GM12874 (cell line): ENCODE measurements around the gene ADGRD1.

Experiments used
- TF ChIP-seq, protein P1 (sequence below): IDR thresholded peaks from 2 replicates; pipeline ENCODE4 v1.5.1; 2011; ENCODE audit warnings: low read depth, mild to moderate bottlenecking, control low read depth, low read length, moderate library complexity; ENCODE audit not compliant: insufficient read depth

The ADGRD1 gene

GRCh38 chr12:131102493-131102931, 148.8 kb downstream of the ADGRD1 start:
- TF ChIP-seq, protein P1, sequence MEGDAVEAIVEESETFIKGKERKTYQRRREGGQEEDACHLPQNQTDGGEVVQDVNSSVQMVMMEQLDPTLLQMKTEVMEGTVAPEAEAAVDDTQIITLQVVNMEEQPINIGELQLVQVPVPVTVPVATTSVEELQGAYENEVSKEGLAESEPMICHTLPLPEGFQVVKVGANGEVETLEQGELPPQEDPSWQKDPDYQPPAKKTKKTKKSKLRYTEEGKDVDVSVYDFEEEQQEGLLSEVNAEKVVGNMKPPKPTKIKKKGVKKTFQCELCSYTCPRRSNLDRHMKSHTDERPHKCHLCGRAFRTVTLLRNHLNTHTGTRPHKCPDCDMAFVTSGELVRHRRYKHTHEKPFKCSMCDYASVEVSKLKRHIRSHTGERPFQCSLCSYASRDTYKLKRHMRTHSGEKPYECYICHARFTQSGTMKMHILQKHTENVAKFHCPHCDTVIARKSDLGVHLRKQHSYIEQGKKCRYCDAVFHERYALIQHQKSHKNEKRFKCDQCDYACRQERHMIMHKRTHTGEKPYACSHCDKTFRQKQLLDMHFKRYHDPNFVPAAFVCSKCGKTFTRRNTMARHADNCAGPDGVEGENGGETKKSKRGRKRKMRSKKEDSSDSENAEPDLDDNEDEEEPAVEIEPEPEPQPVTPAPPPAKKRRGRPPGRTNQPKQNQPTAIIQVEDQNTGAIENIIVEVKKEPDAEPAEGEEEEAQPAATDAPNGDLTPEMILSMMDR = no peak

GRCh38 chr12:131102991-131103668, 149.4 kb downstream of the ADGRD1 start:
- TF ChIP-seq, protein P1 = no peak

DNA sequence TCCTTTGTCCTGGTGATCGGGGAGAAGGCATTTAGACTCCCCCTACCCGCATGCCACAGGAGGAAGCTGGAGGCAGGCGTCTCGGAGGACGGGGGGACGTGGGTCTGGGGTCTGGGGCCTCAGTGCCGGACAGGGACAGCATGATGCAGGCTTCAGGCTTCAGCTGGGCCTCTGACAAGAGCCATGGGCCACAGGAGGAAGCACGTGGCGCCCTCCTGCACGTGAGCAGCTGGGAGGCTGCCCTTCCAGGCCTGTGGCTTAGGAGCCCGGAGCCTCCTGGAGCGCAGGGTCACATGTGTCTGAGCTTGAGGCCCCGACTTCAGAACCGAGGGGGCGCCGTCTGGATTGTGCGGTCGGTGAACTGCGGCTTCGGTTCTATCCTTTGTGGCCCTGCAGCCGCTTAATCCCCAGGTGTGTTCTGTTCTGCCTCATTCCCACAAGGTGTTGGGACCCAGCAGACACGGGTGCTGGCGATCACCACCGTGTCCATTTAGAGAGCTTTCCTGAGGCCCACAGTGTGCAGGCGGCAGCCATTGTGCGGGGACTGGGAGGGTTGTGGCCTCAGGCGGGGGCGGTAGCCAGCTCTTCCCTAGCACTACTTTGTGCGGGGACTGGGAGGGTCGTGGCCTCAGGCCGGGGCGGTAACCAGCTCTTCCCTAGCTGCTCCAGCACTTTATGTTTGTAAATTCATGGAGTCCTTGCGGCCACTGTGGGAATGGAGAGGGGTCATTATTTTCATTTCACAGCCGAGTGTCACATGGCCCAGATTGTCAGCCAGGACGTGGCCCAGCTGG, 150.2 kb downstream of the ADGRD1 start:
- TF ChIP-seq, protein P1 = no peak

GRCh38 chr12:131104463-131105350, 151.0 kb downstream of the ADGRD1 start:
- TF ChIP-seq, protein P1 = peak; percentile 98

DNA sequence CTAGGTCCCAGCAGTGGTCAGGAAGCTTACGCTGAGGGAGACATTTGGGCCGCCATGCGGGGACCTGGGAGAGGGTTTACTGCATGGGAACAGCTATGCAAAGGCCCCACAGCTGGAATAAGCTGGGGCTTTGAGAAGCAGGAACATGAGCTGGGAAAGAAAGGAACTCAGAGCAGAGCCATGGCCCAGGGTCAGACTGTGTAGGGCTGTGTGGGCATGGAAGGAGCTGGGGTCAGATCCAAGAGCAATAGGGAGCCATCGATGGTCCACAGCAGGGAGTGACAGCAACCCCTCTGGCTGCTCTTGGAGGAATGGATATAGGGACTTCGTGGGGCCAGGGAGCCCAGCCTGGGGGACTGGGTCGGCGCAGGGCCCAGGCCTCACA, 151.6 kb downstream of the ADGRD1 start:
- TF ChIP-seq, protein P1 = no peak

DNA sequence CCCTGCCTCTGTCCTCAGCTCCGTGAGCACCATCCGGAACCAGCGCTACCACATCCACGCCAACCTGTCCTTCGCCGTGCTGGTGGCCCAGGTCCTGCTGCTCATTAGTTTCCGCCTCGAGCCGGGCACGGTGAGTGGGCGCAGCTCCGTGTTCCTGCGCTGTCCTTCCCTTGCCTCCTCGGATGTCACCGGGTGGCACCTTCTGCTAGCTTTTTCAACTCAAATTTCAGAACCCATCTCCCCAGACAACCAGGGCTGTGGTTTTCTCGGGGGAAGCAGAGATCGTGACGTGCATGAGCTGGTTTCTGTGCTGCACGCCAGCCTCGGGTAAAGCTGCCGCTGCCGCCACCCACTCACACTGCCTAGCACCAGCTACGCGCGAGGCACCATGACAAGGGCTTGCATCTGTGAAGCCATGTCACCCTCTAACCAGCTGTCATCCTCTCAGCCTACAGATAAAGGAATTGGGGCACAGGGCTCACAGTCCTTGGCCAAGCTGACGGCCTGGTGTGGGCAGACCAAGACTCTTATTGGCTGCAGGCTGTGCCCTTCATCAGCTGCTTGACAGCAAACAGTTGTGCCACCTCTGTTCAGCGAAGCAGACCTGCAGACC, 152.1 kb downstream of the ADGRD1 start:
- TF ChIP-seq, protein P1 = no peak
